Panc1 (cell line): ENCODE results near the gene AHNAK. TPM values are rescaled to one million over a fixed set of nuclear protein-coding genes. Genes with fewer than 3 reads are reported as not detected.

Experiments used
- ATAC-seq: fragments of 200-7000 bp; cut with Tn5 transposase; 2 replicates; pipeline ENCODE4 v1.9.1; 2020; ENCODE audit warnings: mild to moderate bottlenecking, moderate library complexity
- BruUV-seq: library from RNA; stranded (reverse); fragments of 400-500 nt; replicated peaks from 2 replicates; lab custom pipeline; 2021; lab: Mats Ljungman, UMichigan
- CTCF ChIA-PET: fragments of 300-600 bp; sonication (Branson Sonifier 250); formaldehyde crosslinking; loops from one replicate; lab custom pipeline; 2022; ENCODE audit warnings: antibody characterized with exemption; lab: Charles Lee
- POLR2A ChIA-PET: fragments of 300-600 bp; sonication (Branson Sonifier 250); formaldehyde crosslinking; loops from one replicate; lab custom pipeline; 2022; ENCODE audit warnings: antibody characterized with exemption; lab: Charles Lee
- DNase-seq: peaks from one replicate; pipeline ENCODE4 v3.0.0-alpha.2; 2010; ENCODE audit warnings: low read depth, low spot score
- H3K27ac ChIP-seq: 2 replicates; pipeline ENCODE4 v1.5.1; 2011; ENCODE audit warnings: mild to moderate bottlenecking, low read length, inconsistent platforms
- H3K27me3 ChIP-seq: fragments of 200-500 bp; sonication (Bioruptor generic); 2 replicates; pipeline ENCODE4 v1.6.0; 2014; ENCODE audit warnings: low read length, inconsistent platforms; ENCODE audit not compliant: control insufficient read depth, insufficient read depth
- H3K36me3 ChIP-seq: fragments of 200-500 bp; sonication (Bioruptor generic); 2 replicates; pipeline ENCODE4 v1.5.1; 2014; ENCODE audit warnings: inconsistent platforms, mild to moderate bottlenecking, low read length, moderate library complexity; ENCODE audit not compliant: control insufficient read depth, insufficient read depth
- H3K4me1 ChIP-seq: 2 replicates; pipeline ENCODE4 v1.5.1; 2011; ENCODE audit warnings: inconsistent platforms, mild to moderate bottlenecking, low read length, moderate library complexity; ENCODE audit not compliant: control insufficient read depth, insufficient read depth
- H3K4me3 ChIP-seq, 2 experiments: 2 replicates each; pipeline ENCODE4 v1.5.1; 2011 to 2012; ENCODE audit warnings: low read depth in 2 of 2, low read length in 2 of 2, mild to moderate bottlenecking in 2 of 2, inconsistent platforms in 1 of 2, moderate library complexity in 1 of 2
- H3K9me3 ChIP-seq: fragments of 200-500 bp; sonication (Bioruptor generic); 2 replicates; pipeline ENCODE4 v1.5.1; 2014; ENCODE audit warnings: low read depth, mild to moderate bottlenecking, inconsistent platforms, low read length, moderate library complexity; ENCODE audit not compliant: control insufficient read depth, insufficient read depth
- POLR2AphosphoS5 ChIP-seq: IDR thresholded peaks from 2 replicates; pipeline ENCODE4 v1.6.1; 2012; ENCODE audit warnings: mild to moderate bottlenecking, low read depth, low read length, moderate library complexity
- SIN3A ChIP-seq: IDR thresholded peaks from 2 replicates; pipeline ENCODE4 v1.6.1; 2012; ENCODE audit warnings: low read depth, mild to moderate bottlenecking, low read length, moderate library complexity, borderline replicate concordance; ENCODE audit not compliant: insufficient read depth
- TCF7L2 ChIP-seq: IDR thresholded peaks from 2 replicates; pipeline ENCODE4 v1.6.1; 2011; ENCODE audit warnings: mild to moderate bottlenecking, low read depth, low read length, inconsistent platforms
- in situ Hi-C: cut with HindIII; loops from 2 replicates; pipeline ENCODE4 v1.10.0; 2016; ENCODE audit warnings: low sequenced_read_pairs, low pct_unique_long_range_greater_than_20kb
- intact Hi-C: fragments of 100-400 bp; cut with micrococcal nuclease; formaldehyde crosslinking; loops from one replicate; pipeline ENCODE4 v1.10.0; 2022; ENCODE audit not compliant: unreplicated experiment
- total RNA-seq: library from RNA; stranded (reverse); gene quantifications from one replicate; pipeline ENCODE4 v1.2.1, GENCODE V29; 2021; ENCODE audit not compliant: unreplicated experiment
- TF ChIP-seq, protein P1 (sequence below), 2 experiments: IDR thresholded peaks; 2 replicates each; pipeline ENCODE4 v1.6.1; 2011 to 2012; ENCODE audit warnings: low read depth in 2 of 2, control low read depth in 1 of 2, low read length in 1 of 2, mild to moderate bottlenecking in 1 of 2, moderate library complexity in 1 of 2; ENCODE audit not compliant: insufficient read depth in 1 of 2
- TF ChIP-seq, protein P2 (sequence below): fragments of 450-650 bp; IDR thresholded peaks from 2 replicates; pipeline ENCODE4 v1.5.1; 2017; ENCODE audit warnings: mild to moderate bottlenecking

Gene AHNAK
- total RNA-seq, 1 experiment from 2014 or later: 844 TPM

DNA sequence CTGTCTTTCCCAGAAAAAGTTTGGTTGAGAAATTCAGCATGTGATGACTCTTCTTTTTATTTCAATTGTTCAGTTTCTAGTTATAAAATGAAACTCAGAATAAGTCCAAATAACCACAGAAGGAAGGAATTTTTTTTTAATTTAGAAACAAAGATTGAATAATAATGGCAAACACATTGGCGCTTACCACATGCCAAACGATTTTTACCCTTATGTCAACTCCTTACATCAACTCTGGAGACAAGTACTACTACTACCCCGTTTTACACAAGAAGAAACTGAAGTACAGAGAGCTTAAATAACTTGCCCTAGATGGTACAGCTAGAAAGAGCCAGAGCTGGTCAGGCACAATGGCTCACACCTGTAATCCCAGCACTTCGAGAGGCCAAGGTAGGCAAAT lies 52.4 kb downstream of the AHNAK start:
- POLR2A ChIA-PET: no interaction called here

DNA sequence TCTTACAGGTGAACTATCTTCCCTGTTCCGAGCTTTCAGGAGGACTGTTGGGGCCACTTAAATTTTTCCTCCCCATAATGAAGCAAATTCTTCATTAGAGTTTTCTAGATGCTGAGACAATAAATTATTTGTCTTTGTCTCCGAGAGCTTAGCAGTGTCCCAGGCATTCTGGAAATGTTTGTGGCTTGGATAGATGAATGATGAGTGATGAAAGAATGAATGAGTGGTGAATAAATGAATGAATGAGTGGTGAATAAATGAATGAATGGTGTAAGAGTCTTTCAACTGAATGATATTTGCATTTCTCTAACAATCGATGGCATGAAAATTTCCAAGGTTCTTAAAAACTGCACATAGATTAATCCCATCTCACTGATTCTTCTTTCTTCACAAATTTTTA lies 52.8 kb downstream of the AHNAK start:
- H3K27ac ChIP-seq: peak overlapping the region; percentile 40; the same call in 1 of the 2 replicates
- intact Hi-C loops (no loop called here), in situ Hi-C loops (no loop called here)
- ChIA-PET CTCF (interaction anchor here (0.7 kb wide), 1 partner anchor 11 kb away, joined by 6 read pairs; no protein-coding TSS in a partner anchor), POLR2A (no interaction called here)
- H3K4me3 ChIP-seq: no peak overlapping the region
- BruUV-seq: no TSS peak
- H3K9me3 ChIP-seq: no peaks in the 10 kb centered on the region
- no peaks in the 10 kb centered on the region for H3K36me3 ChIP-seq
- ATAC-seq: no peak
- DNase-seq: no peak
- H3K4me1 ChIP-seq: peaks cover 9% of the 10 kb centered on the region
- TF ChIP-seq POLR2AphosphoS5 (no peak), SIN3A (no peak), TCF7L2 (no peak)
- TF ChIP-seq, protein P1, sequence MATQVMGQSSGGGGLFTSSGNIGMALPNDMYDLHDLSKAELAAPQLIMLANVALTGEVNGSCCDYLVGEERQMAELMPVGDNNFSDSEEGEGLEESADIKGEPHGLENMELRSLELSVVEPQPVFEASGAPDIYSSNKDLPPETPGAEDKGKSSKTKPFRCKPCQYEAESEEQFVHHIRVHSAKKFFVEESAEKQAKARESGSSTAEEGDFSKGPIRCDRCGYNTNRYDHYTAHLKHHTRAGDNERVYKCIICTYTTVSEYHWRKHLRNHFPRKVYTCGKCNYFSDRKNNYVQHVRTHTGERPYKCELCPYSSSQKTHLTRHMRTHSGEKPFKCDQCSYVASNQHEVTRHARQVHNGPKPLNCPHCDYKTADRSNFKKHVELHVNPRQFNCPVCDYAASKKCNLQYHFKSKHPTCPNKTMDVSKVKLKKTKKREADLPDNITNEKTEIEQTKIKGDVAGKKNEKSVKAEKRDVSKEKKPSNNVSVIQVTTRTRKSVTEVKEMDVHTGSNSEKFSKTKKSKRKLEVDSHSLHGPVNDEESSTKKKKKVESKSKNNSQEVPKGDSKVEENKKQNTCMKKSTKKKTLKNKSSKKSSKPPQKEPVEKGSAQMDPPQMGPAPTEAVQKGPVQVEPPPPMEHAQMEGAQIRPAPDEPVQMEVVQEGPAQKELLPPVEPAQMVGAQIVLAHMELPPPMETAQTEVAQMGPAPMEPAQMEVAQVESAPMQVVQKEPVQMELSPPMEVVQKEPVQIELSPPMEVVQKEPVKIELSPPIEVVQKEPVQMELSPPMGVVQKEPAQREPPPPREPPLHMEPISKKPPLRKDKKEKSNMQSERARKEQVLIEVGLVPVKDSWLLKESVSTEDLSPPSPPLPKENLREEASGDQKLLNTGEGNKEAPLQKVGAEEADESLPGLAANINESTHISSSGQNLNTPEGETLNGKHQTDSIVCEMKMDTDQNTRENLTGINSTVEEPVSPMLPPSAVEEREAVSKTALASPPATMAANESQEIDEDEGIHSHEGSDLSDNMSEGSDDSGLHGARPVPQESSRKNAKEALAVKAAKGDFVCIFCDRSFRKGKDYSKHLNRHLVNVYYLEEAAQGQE (IDR thresholded peaks at IDR 0.05; ENCODE audit: insufficient read depth in 1 of 2, low read depth in 2 of 2, low read length in 1 of 2): no peak
- TF ChIP-seq, protein P2, sequence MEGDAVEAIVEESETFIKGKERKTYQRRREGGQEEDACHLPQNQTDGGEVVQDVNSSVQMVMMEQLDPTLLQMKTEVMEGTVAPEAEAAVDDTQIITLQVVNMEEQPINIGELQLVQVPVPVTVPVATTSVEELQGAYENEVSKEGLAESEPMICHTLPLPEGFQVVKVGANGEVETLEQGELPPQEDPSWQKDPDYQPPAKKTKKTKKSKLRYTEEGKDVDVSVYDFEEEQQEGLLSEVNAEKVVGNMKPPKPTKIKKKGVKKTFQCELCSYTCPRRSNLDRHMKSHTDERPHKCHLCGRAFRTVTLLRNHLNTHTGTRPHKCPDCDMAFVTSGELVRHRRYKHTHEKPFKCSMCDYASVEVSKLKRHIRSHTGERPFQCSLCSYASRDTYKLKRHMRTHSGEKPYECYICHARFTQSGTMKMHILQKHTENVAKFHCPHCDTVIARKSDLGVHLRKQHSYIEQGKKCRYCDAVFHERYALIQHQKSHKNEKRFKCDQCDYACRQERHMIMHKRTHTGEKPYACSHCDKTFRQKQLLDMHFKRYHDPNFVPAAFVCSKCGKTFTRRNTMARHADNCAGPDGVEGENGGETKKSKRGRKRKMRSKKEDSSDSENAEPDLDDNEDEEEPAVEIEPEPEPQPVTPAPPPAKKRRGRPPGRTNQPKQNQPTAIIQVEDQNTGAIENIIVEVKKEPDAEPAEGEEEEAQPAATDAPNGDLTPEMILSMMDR: no peak
- no peaks in the 10 kb centered on the region for H3K27me3 ChIP-seq

More for the DNA sequence above, 52.4 kb downstream of the AHNAK start:
- H3K4me1 ChIP-seq: peaks cover 9% of the 10 kb centered on the region
- no peaks in the 10 kb centered on the region for H3K27me3 ChIP-seq
- no peaks in the 10 kb centered on the region for H3K36me3 ChIP-seq
- DNase-seq (no peak), ATAC-seq (no peak)
- no peaks in the 10 kb centered on the region for H3K9me3 ChIP-seq
- CTCF ChIA-PET: no interaction called here
- intact Hi-C loops: no loop called here
- no peak overlapping the region for H3K4me3 ChIP-seq
- TF ChIP-seq POLR2AphosphoS5 (no peak), SIN3A (no peak), TCF7L2 (no peak)
- TF ChIP-seq, protein P2: no peak
- TF ChIP-seq, protein P1 (IDR thresholded peaks at IDR 0.05; ENCODE audit: insufficient read depth in 1 of 2, low read depth in 2 of 2, low read length in 1 of 2): no peak
- in situ Hi-C loops: no loop called here
- BruUV-seq: no TSS peak
- H3K27ac ChIP-seq: peak overlapping the region; percentile 56; the same call in 1 of the 2 replicates
